Measurements from ENCODE around the gene PRKCQ.
"Not testable (repeated sequence)": the region's sequence is repeated elsewhere in the genome, so short reads cannot be mapped to it uniquely, and the experiment has no call there.

Gene PRKCQ

DNA sequence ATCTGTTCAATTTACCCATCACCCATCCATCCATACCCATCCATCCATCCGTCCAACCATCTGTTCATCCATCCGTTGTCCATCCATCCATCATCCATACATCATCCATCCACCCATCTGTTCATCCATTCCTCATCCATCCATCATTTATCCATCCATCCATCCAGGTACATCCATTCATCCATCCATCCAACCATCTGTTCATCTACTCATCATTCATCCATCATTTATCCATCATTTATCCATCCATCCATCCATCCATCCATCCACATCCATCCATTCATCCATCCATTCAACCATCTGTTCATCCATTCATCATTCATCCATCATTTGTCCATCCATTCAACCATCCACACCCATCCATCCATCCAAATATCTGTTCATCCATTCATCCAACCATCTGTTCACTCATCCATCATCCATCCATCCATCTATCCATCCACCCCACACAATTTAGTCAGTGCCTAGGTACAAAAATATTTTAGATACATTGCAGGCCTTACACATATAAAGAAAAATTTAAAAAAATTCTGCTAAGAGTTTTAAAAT lies 119.1 kb downstream of the PRKCQ start:
- no peak for DNase-seq (ENCODE audit: low read depth in 2 of 2)

DNA sequence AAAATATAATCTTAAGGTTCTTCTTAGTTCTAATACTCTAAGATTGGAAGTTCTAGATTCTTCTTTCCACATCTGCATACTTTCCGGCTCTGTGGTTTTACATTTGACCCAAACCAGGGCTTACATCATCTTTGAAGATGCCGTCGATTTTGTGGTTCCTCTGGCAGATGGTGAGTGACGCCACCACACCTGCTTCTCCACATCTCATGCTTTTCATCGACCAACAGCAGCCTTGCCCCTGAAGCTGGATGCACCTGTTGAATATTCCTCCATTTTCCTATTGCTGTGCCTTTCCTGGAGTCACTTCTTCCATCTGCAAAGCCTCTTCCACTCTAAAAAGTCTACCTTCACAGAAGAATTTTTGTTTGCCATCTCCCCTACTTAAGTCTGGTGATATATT lies 121.3 kb downstream of the PRKCQ start:
- DNase-seq (ENCODE audit: low read depth in 2 of 2): no peak

DNA sequence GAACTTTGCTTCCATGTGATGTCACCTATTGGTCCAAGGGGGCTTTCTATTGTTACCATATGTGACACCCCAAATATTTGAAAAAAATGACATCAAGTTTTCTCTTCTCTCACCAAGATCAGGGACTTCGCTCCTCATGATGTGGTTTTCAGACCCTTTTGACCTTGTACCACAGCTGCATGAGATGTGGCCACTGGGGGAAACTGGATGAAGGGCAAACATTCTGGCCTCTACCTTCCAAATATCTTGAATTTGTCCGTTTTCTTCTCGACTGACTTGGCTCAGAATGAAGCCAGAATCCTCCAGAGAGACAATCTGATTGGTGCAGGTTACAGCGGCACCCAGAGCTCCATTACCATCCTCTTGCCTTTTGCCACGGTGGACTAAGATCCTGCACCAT lies 122.7 kb downstream of the PRKCQ start:
- no peak for DNase-seq (ENCODE audit: low read depth in 2 of 2)

DNA sequence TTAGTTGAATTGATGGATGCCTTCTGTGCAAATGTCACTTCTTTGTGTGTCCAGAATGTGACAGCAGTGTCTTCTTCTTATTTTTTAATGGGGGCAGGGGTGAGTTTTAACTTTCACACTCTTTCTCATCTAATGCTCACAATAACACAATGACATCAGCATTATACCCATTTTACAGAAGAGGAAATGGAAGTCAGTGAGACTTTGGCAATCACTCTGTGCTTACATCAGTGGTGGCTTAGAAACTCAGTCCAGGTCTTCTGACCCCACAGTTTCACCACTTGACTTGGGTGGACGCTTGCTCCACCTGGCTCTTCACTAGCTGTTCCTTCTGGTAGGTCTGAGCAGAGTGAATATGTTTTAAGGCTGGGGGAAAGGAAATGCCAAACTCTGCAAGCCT lies 124.0 kb downstream of the PRKCQ start:
- DNase-seq (ENCODE audit: low read depth in 2 of 2): no peak

DNA sequence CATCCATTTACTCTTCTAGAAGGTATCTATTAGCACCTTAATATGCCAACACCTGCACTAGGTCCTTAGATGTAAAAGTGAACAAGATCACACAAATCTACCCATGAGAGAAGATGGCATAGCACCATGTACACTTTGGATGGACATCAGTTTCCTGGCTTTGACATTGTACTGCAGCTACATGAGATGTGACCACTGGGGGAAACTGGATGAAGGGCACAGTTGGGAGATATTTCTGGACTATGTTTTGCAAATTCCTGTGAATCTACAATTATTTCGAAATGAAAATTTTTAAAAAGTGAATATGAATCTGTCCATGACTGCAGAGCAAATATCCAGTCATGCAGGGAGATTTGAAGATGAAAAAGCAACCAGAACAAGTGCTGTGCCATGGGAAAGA lies 124.5 kb downstream of the PRKCQ start:
- no peak for DNase-seq (ENCODE audit: low read depth in 2 of 2)

DNA sequence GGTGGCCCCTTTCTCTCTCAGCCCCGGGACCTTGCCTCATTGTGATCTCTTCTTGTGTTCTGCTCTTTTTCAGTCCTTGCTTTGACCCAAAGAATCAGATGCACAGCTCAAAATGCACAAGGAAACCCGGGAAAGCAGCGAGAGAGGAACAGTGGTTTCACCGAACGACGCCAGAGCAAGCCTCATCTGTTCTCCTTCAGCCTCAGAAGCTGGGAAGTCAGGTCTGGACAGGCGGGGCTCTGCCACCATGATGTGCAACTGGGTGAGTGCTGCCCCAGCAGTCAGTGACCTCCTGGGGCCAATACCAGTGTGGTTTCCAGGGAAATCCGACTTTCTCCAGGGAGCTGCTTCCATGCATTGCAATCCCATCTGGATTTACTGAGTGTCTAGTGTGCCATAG lies 133.4 kb downstream of the PRKCQ start:
- DNase-seq (ENCODE audit: low read depth in 2 of 2): no peak

DNA sequence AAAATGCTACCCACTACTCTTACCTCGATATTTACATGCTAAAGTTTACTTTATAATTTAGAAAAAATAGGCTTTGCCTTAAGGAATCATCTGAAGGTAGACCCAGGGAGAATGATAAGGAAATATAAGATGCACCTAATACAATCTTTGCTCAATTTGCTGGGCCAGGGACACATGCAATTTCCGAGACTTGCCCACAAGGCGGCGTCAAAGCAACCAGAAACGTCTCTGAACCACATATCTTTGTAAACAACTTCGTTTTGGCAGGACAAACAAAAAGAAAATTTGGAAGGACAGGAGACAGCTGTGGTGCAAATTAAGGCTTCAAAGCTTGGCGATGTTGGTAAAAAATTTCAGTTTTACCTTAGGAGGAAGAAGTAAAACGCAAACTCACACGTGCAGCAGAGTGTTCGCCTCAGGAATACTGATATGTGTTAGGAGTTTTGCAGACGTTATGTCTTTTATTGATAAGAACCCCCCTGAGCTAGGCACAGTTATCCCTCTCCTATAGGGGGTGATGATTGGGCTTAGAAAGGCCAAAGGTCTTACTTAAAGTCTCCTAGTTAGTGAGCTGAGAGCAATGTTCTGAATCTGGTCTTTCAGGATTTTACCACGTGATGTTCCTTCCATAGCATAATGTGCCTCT lies 134.3 kb downstream of the PRKCQ start:
- DNase-seq (ENCODE audit: low read depth in 2 of 2): peak; percentile 34 to 47

DNA sequence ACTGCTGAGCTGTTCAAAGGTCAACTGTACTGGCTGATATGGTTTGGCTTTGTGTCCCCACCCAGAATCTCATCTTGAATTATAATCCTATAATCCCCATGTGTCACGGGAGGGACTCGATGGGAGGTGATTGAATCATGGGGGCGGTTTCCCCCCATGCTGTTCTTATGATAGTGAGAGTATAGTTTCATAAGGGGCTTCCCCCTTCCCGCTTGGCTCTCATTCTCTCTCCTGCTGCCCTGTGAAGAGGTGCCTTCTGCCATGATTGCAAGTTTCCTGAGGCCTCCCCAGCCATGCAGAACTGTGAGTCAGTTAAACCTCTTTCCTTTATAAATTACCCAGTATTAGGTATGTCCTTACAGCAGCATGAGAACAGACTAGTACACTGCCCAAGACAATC lies 140.2 kb downstream of the PRKCQ start:
- DNase-seq (ENCODE audit: low read depth in 2 of 2): not testable (repeated sequence)

DNA sequence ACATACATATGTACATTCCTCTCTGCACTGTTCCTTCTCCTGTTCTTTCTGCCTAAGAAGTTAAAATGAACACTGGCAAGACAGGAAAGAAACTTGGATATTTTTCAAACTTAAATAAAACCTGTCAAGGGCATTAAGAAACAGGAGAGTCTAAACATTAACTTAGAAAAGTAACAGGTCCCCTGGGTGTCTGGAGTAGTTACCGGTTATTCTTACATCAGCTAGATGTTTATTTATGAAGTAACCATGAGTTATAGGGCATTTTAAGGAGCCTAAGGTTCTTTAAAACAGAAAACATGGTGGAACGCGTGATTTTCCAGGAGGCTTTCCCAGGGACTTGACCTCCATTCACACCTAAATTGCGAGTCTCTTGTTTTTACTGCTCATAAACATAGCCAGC lies 148.2 kb downstream of the PRKCQ start:
- DNase-seq (ENCODE audit: low read depth in 2 of 2): no peak

DNA sequence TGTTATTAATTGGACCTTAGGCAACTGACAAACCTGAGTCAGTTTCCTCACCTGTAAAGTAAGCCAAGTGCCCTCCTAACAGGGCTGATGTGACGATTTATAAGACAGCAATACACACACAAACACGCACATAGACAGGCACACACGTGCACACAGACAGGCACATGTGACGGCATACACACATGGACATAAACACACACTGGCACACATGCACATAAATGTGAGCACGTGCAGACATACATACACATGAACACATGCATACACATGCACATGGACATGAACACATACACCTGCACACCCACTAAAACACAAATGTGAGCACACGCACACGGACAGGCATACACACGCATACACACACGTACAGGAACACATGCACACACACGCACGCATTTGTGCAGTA lies 148.9 kb downstream of the PRKCQ start:
- DNase-seq (ENCODE audit: low read depth in 2 of 2): no peak

DNA sequence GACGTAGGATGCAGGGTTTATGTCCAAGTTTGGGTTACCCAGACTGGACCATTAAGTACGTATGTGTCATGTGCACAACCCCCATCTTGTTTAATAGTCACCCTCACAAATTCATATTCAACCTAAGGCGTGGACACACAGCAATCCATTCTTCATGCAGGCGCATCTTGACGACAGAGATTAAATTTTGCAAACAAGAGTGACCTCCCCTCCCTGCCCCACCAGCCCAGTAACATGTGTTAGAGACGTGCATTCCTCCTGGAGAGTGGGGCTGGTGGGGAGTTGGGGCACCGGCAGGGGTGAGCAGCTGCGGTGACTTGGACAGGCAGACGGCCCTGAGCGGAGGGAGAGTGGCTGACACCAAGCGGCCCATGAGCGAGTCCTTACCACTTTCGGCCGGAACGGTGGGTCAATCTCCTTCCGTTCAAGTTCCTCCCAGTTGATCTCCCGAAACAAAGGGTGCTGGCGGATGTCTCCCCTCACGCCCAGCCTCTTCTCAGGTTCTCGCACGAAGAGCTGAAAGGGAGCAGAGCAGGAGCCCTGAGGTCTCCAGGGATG lies 149.6 kb downstream of the PRKCQ start:
- no peak for DNase-seq (ENCODE audit: low read depth in 2 of 2)

DNA sequence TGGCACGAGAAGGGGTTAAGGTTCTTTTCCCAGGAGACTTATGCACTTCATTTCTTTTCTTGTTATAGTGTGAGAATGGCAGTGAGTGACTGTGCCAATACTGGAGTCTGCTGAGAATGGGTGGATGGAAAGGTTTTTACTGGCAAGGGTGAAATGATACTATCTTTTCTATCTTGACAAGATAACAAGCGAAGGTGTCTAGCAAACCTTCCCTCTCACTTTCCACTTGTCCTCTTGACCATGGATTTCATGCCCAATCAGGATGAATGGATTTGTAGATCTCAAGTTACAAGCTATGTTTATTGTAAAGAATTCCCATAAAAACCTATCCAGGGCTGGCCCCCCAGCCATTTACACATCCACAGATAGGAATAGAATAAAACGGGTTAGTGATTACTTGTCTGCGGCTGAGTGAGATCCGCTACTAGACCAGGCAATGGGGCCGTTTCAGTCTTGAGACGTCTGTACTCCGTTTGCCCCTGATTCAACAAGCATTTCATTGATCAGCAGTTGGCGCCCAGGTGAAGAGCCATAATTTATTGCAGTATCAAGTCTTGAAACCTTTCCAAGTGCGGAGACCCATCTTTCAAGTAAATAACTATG lies 152.6 kb downstream of the PRKCQ start:
- DNase-seq (ENCODE audit: low read depth in 2 of 2): no peak

DNA sequence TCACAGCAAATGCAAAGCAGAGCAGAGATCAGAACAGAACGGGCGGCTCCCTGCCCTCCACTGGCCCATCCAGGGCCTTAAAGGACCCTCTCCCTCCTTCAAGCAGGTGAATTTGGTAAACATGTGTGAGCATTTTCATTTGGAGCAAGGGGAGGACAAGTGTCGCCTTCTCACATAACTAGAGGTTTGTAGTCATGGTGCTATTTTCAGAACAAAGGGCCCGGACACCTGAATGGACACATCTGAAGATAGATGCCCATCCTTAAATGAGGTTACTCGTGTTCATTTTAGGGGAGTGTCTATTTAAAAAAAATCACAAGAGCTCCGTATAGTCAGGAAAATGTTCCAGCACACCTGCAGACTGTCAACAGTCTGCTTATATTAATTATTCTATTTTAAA lies 153.8 kb downstream of the PRKCQ start:
- DNase-seq (ENCODE audit: low read depth in 2 of 2): no peak

DNA sequence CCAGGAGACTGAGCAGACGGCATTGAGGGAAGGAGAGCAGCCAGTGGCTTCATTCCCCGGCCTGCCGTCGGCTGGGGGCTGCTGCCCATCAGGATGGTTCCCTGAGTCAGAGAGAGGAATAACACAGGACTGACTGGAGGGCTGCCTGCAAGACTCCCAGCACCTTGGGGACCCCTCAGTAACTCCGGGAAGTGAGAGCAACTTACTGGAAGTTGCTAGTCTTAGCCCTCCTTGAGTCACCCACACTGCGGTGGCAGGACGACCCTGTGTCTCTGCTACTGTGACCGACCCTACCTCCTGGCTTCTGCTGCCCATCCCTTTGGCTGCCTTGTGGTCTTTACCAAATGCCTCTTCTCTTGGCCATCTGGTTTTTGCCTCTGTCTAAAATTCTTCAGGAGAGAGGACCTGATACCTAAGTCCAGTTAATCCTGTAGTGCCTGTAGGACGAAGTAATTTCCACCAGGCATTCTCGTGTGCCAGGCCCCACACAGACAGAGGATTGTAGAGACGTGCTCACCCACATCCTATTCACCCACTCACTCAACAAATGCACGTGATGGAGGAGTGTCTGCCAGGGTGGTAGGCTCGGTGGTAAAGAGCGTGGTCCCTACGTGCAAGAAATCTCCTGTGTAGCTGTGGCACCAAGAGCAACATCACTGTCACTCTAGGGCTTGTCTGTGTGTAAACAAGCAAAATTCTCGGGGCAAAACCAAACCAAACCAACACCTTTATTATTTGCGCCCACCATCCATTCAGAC lies 156.5 kb downstream of the PRKCQ start:
- no peak for DNase-seq (ENCODE audit: low read depth in 2 of 2)

DNA sequence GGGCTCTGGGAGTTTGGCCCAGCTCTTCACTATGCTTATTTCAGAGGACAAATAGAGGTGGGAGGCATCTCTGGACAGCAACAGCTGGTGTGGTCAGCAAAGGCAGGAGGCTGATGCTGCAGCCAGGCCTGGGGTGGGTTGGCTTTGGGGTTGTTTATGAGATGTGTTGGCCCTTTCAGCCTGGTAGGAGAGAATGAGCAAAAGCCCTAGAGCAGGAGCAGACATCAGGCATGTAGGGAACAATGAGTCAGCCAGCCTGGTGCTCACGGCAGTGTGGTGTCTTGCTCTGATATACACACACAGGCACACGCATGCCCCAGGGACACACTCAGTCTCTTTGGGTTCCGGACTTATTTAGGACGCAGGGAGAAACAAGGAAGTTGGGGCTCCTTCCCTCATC lies 157.1 kb downstream of the PRKCQ start:
- peak; percentile 31 to 46 for DNase-seq (ENCODE audit: low read depth in 2 of 2)

DNA sequence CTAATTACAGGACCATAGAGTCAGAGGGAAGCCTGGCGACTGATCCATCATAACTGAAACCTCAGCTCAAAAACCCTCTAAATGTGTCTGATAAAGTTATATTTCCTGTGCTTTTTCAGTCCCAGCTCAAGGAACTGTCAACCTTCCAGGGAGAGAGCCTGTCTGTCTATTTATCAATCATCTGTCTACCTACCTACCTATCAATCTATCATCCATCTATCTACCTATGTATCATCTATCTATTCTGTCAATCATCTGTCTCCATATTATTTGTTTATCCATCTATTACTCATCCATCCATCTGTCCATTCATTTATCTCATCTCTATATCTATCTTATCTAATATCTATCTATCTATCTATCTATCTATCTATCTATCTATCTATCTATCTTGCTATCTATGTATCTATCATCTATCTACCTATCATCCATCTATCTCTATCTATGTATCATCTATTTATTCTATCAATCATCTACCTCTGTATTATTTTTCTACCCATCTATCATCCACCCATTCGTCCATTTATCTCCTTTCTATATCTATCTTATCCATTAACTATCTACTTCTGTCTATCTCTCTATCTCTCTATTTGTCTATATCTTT lies 161.4 kb downstream of the PRKCQ start:
- no peak for DNase-seq (ENCODE audit: low read depth in 2 of 2)

DNA sequence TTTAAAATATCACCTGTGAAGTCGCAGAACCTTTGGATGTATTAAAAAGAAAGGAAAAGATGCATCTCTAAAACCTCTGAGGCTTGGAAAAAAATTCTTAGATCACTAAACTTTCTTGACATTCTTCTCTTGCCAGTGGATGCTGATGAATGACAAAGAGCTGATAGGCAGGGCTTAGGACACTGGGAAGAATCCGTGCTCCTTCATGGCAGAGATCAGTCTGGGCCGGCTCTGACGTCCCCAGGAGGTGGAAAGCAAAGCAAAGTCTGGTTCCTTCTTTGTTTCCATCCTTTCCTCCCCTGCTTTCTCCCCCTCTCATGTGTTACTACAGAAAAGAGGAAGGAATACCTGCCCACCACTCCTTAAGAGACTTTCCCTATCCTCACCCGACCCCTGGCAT lies 161.9 kb downstream of the PRKCQ start:
- no peak for DNase-seq (ENCODE audit: low read depth in 2 of 2)

DNA sequence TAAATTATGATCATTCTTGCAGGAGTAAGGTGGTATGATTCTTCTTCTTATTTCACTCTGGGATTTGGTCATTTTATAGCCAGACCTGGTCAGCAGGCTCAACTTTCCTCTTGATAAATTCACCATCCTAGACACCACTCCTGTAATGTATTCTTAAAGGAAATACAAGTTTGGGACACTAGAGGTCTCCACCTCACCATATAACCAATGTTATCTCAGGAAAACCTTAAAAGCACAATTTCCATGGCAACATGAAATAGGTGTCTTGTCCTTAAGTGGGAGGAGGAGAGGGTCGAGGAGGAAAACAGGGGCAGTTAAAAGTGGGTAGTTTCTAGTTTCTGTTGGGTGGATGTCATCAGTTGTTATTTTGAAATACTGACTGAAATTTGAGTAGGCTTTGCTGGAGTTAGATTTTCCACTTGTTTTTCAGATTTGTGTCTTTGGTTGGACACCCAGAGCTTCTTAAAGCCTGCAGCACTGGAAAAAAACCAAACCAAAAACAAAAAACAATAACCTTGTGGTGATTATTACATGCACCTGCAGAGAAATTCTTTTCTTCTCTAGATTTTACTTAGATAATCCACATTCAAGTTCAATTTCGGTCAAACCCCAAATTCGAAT lies 163.1 kb downstream of the PRKCQ start:
- no peak for DNase-seq (ENCODE audit: low read depth in 2 of 2)

DNA sequence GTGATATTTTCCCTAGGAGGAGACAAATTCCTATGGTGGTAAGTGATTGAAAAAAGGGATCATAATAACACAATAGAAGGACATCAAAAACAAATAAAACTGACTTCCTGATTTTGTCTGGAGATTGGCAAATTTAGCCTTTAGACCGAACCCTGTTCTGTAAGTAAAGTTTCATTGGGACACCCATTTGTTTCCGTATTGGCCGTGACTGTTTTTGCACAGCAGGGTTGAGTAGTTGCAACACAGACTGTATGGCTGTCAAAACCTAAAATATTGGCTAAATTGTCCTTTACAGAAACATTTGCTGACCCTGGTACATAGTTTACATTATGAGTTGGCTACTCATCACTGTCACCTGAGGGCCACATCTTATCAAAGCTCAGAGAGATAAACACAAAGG lies 168.6 kb downstream of the PRKCQ start:
- no peak for DNase-seq (ENCODE audit: low read depth in 2 of 2)

DNA sequence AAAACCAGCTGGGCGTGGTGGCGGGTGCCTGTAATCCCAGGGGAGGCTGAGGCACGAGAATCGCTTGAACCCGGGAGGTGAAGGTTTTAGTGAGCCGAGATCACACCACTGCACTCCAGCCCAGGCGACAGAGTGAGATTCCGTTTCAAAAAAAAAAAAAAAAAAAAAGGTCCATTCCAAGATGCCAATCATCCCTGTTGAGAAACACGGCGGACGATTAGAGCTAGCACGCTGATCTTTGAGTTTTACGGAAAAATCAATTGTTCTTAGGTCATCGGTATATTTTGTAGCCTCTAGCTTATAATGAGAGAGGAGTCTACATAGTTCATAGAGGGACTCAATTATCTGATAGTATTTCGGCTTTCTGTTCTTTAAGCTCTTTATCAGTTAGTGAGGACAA lies 169.2 kb downstream of the PRKCQ start:
- DNase-seq (ENCODE audit: low read depth in 2 of 2): no peak

DNA sequence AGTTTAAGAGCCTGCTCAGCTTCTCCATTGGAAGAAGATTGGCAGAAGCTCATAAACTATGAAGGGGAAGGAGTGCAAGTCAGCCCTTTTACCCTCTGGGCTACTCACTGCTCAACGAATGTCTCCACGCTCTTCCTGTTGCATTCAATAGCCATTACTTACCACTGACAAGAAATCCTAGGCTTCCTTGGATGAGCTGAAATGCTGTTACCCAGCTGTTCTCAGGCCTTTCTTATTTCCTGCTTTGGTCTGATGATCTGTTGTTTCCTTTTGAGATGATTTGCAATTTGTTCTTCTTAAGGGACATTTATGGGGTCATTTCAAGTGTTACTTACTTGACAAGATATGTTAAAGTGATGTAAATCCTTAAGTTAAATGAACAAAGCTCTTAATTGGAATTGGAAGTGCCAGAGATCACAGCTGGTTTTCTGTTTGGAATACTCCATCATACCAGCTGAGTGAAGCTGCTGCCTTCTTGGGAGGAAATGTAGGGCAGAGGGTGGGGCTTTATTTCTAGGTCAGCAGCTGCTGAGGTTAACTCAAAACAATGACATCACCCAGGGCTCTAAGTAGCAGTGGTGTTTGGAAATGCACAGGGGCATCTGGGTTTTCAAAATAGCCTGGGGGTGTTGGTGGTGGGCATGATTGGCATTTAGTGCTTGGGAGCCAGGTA lies 170.0 kb downstream of the PRKCQ start:
- DNase-seq (ENCODE audit: low read depth in 2 of 2): no peak
